Measurements from ENCODE around the gene SACM1L. TPM values are rescaled to one million over a fixed set of nuclear protein-coding genes. Genes with fewer than 3 reads are reported as not detected.

The SACM1L gene
- total RNA-seq, 1 donor from 2014 or later = 91.7 TPM

- Mint-ChIP-seq H3K27me3 (peaks cover 15% of the 10 kb centered on the region), H3K36me3 (ENCODE audit: low read depth) (no peaks in the 10 kb centered on the region), H3K27ac (no peak overlapping the region), H3K4me3 (no peak overlapping the region), H3K4me1 (peaks cover 11% of the 10 kb centered on the region), H3K9me3 (no peaks in the 10 kb centered on the region)
- intact Hi-C loops (cut with micrococcal nuclease) = no loop called here
- DNase-seq = no peak
Measured at GRCh38 chr3:45776611-45777010, 87.4 kb downstream of the SACM1L start.

GRCh38 chr3:45777111-45777745 lies 88.0 kb downstream of the SACM1L start:
- Mint-ChIP-seq H3K36me3 (ENCODE audit: low read depth) (no peaks in the 10 kb centered on the region), H3K27ac (no peak overlapping the region), H3K4me1 (peaks cover 8% of the 10 kb centered on the region), H3K4me3 (no peak overlapping the region), H3K9me3 (no peaks in the 10 kb centered on the region), H3K27me3 (peaks cover 10% of the 10 kb centered on the region)
- DNase-seq = no peak
- intact Hi-C loops (cut with micrococcal nuclease) = no loop called here

GRCh38 chr3:45777746-45778386 lies 88.7 kb downstream of the SACM1L start:
- Mint-ChIP-seq H3K4me3 (no peak overlapping the region), H3K27me3 (peaks cover 10% of the 10 kb centered on the region), H3K4me1 (peaks cover 2% of the 10 kb centered on the region), H3K36me3 (ENCODE audit: low read depth) (no peaks in the 10 kb centered on the region), H3K9me3 (no peaks in the 10 kb centered on the region), H3K27ac (no peak overlapping the region)
- intact Hi-C loops (cut with micrococcal nuclease) = no loop called here
- no peak for DNase-seq

DNA sequence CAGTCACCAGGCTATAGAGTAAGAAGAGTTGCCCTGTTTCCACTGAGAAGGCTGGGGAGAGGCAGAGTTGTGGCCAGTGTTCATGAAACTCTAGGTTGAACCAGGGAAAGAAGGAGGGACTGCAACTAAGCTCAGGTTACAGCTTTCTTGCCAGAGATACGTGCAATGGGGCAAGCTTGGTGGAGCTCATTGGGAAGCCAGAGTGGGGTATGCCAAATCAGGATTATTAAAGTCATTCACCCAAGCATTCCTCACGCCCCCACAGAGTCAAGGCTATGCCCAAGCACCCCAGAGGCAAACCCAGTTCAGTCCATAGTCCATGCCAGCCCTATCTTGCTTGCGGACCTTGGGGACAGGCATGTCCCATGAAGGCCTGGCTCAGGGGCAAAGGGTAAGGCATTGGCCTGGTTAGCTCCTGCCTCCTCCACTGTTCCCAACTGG lies 89.6 kb downstream of the SACM1L start:
- no peak for DNase-seq
- Mint-ChIP-seq H3K27ac (no peak overlapping the region), H3K4me3 (no peak overlapping the region), H3K36me3 (ENCODE audit: low read depth) (no peaks in the 10 kb centered on the region), H3K27me3 (peaks cover 10% of the 10 kb centered on the region), H3K4me1 (no peaks in the 10 kb centered on the region), H3K9me3 (no peaks in the 10 kb centered on the region)
- intact Hi-C loops (cut with micrococcal nuclease) = no loop called here

DNA sequence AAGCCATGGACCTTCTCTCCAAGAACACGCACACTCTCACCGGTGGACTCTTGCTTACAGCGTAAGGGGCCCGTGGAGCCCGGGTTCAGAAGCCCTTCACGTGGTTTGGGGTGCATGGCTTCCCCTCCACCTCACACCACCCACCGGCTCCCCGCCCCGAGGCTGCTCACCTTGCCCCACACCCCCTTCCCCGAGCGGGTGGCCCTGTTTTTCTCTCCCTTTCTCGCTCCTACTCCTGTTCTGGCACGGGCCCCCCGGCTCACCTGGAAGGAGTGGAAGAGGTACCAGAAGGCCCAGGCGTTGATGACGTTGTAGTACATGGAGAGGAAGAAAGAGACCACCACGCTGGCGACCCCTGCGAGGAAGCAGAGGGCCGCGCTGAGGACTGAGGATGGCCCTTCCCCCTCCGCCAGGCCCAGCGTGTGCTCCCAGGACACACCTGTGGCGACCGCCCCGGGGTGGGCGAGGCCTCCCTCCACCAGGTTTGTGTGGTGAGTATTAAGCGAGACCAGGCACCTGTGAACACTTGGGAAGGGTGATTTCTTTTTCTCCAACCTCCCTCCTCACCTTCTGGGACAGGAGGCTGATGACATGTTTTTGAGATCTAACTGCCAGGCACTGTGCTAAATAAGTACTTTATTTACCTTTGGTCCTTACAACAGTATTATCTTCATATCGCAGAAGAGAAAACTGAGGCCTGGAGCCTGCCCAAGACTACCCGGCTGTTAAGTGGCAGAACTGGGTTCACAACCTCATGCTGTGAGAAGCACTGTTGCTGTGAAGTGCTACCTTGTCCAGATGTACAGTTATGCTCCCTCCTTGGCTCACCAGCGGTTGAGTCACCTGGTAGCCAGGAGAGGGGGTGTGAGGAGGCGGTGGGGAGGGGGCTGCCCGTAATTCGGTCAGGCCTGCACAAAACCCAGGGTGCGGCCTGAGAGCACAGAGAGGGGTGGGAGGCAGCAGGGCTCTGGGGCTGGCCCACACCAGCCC lies 90.8 kb downstream of the SACM1L start:
- intact Hi-C loops (cut with micrococcal nuclease) = no loop called here
- Mint-ChIP-seq H3K36me3 (ENCODE audit: low read depth) (no peaks in the 10 kb centered on the region), H3K27me3 (peaks cover 14% of the 10 kb centered on the region), H3K9me3 (no peaks in the 10 kb centered on the region), H3K27ac (no peak overlapping the region), H3K4me1 (no peaks in the 10 kb centered on the region), H3K4me3 (no peak overlapping the region)
- DNase-seq = no peak

GRCh38 chr3:45781271-45781670 lies 92.1 kb downstream of the SACM1L start:
- H3K27ac Mint-ChIP-seq = no peak overlapping the region

GRCh38 chr3:45781841-45782240 lies 92.6 kb downstream of the SACM1L start:
- no peaks in the 10 kb centered on the region for H3K9me3 Mint-ChIP-seq
- no peaks in the 10 kb centered on the region for H3K36me3 Mint-ChIP-seq (ENCODE audit: low read depth)
- no peak overlapping the region for H3K27ac Mint-ChIP-seq
- peaks cover 26% of the 10 kb centered on the region for H3K27me3 Mint-ChIP-seq
- no peak overlapping the region for H3K4me3 Mint-ChIP-seq
- no peaks in the 10 kb centered on the region for H3K4me1 Mint-ChIP-seq
- intact Hi-C loops (cut with micrococcal nuclease) = no loop called here
- DNase-seq = no peak

More at GRCh38 chr3:45781271-45781670, 92.1 kb downstream of the SACM1L start:
- Mint-ChIP-seq H3K4me1 (no peaks in the 10 kb centered on the region), H3K36me3 (ENCODE audit: low read depth) (no peaks in the 10 kb centered on the region), H3K4me3 (no peak overlapping the region), H3K27me3 (peaks cover 20% of the 10 kb centered on the region), H3K9me3 (no peaks in the 10 kb centered on the region)
- DNase-seq = no peak
- intact Hi-C loops (cut with micrococcal nuclease) = no loop called here

DNA sequence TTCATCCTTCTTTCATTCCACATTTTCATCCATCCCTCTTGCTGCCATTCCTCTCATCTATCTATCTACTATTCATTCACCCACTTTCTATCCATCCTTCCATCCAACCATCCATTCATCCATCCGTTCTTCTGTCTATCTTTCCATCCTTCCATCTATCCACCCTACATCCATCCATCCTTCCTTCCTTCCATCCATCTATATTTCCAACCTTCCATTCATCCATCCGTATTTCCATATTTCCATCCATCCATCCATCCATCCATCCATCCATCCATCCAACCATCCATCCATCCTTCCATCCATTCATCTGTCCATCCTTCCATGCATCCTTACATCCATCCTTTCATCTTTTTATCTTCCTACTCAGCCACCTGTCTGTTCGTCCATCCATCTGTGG lies 93.2 kb downstream of the SACM1L start:
- no peaks in the 10 kb centered on the region for H3K36me3 Mint-ChIP-seq (ENCODE audit: low read depth)
- no peaks in the 10 kb centered on the region for H3K9me3 Mint-ChIP-seq
- no peak overlapping the region for H3K4me3 Mint-ChIP-seq
- DNase-seq = no peak
- H3K4me1 Mint-ChIP-seq = no peaks in the 10 kb centered on the region
- intact Hi-C loops (cut with micrococcal nuclease) = no loop called here
- no peak overlapping the region for H3K27ac Mint-ChIP-seq
- peaks cover 31% of the 10 kb centered on the region for H3K27me3 Mint-ChIP-seq

DNA sequence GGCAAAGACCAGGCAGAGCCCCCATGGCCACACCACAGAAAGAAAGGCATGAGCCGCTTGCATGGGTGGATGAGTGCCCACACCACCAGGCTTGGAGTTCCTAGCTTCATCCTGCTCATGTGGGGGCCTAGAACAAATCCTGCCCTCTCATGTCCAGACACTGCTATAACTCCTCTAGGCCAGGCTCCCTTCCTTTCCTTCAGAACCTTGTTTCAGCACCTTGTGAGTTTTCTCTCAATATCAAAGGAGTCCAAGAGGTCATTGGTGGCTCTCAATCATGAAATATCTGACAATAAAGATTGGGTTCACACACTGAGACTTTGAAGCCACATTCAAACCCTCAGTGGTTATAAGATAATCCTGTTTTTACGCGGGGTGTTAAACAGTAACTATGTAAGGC lies 94.5 kb downstream of the SACM1L start:
- no peak overlapping the region for H3K4me3 Mint-ChIP-seq
- no peaks in the 10 kb centered on the region for H3K36me3 Mint-ChIP-seq (ENCODE audit: low read depth)
- no peaks in the 10 kb centered on the region for H3K9me3 Mint-ChIP-seq
- no peak overlapping the region for H3K27ac Mint-ChIP-seq
- intact Hi-C loops (cut with micrococcal nuclease) = no loop called here
- DNase-seq = no peak
- H3K27me3 Mint-ChIP-seq = peaks cover 37% of the 10 kb centered on the region
- no peaks in the 10 kb centered on the region for H3K4me1 Mint-ChIP-seq

GRCh38 chr3:45785605-45786150 lies 96.5 kb downstream of the SACM1L start:
- H3K9me3 Mint-ChIP-seq = peaks cover 4% of the 10 kb centered on the region
- no peak overlapping the region for H3K27ac Mint-ChIP-seq
- H3K36me3 Mint-ChIP-seq (ENCODE audit: low read depth) = no peaks in the 10 kb centered on the region
- peaks cover 50% of the 10 kb centered on the region for H3K27me3 Mint-ChIP-seq
- no peak overlapping the region for H3K4me3 Mint-ChIP-seq
- H3K4me1 Mint-ChIP-seq = no peaks in the 10 kb centered on the region
- DNase-seq = no peak
- intact Hi-C loops (cut with micrococcal nuclease) = no loop called here

- peaks cover 59% of the 10 kb centered on the region for H3K27me3 Mint-ChIP-seq
- H3K9me3 Mint-ChIP-seq = peaks cover 4% of the 10 kb centered on the region
- no peak for DNase-seq
- intact Hi-C loops (cut with micrococcal nuclease) = no loop called here
- no peaks in the 10 kb centered on the region for H3K36me3 Mint-ChIP-seq (ENCODE audit: low read depth)
- no peak overlapping the region for H3K4me3 Mint-ChIP-seq
- no peaks in the 10 kb centered on the region for H3K4me1 Mint-ChIP-seq
- H3K27ac Mint-ChIP-seq = no peak overlapping the region
Measured at GRCh38 chr3:45786801-45787495, 97.8 kb downstream of the SACM1L start.

GRCh38 chr3:45787551-45787950 lies 98.4 kb downstream of the SACM1L start:
- intact Hi-C loops (cut with micrococcal nuclease) = no loop called here
- Mint-ChIP-seq H3K27me3 (peaks cover 59% of the 10 kb centered on the region), H3K9me3 (peaks cover 4% of the 10 kb centered on the region), H3K27ac (no peak overlapping the region), H3K4me3 (no peak overlapping the region), H3K36me3 (ENCODE audit: low read depth) (no peaks in the 10 kb centered on the region), H3K4me1 (no peaks in the 10 kb centered on the region)
- DNase-seq = no peak

GRCh38 chr3:45789235-45789812 lies 100.1 kb downstream of the SACM1L start:
- DNase-seq = no peak
- no peaks in the 10 kb centered on the region for H3K36me3 Mint-ChIP-seq (ENCODE audit: low read depth)
- peaks cover 70% of the 10 kb centered on the region for H3K27me3 Mint-ChIP-seq

More at GRCh38 chr3:45789235-45789812, 100.1 kb downstream of the SACM1L start:
- intact Hi-C loops (cut with micrococcal nuclease) = no loop called here
- H3K27ac Mint-ChIP-seq = no peak overlapping the region
- no peak overlapping the region for H3K4me3 Mint-ChIP-seq
- no peaks in the 10 kb centered on the region for H3K4me1 Mint-ChIP-seq
- H3K9me3 Mint-ChIP-seq = peaks cover 4% of the 10 kb centered on the region
